IPS-18c (cell line): Measurements from ENCODE around the gene LEF1.

ENCODE experiments used
- H3K4me3 ChIP-seq: 2 replicates; pipeline ENCODE4 v1.7.0; 2013; ENCODE audit warnings: low read depth, mild to moderate bottlenecking, low read length, moderate library complexity; ENCODE audit not compliant: insufficient read depth
- H3K9me3 ChIP-seq: one replicate; pipeline ENCODE4 v1.6.1; 2013; ENCODE audit warnings: mild to moderate bottlenecking, low read length, moderate library complexity; ENCODE audit not compliant: control insufficient read depth, insufficient read depth

Gene LEF1

DNA sequence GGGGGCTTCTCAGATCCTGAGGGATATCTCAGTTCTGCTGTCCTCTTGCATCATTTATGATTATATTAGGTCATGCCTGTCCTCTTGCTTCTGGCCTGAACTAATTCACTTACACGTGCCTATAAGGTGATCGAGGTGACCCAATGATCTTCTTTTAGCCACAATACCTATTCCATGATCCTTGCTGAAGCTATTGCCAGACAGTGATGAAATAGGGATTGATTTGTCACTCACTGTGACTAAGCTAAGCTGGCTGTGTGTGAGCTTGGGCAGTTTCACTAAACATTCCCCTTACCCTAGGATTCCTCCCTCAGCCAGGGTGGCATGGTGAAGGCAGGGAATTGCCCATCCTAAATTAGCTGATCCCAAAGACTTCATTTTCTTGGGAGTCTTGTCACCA lies 160.0 kb downstream of the LEF1 start:
- H3K9me3 ChIP-seq = no peaks in the 10 kb centered on the region
- no peak overlapping the region for H3K4me3 ChIP-seq

GRCh38 chr4:108007984-108008383 lies 160.7 kb downstream of the LEF1 start:
- Histone ChIP-seq H3K4me3 (no peak overlapping the region), H3K9me3 (no peaks in the 10 kb centered on the region)

- no peak overlapping the region for H3K4me3 ChIP-seq
Observed at GRCh38 chr4:108006361-108006760, 162.4 kb downstream of the LEF1 start.

DNA sequence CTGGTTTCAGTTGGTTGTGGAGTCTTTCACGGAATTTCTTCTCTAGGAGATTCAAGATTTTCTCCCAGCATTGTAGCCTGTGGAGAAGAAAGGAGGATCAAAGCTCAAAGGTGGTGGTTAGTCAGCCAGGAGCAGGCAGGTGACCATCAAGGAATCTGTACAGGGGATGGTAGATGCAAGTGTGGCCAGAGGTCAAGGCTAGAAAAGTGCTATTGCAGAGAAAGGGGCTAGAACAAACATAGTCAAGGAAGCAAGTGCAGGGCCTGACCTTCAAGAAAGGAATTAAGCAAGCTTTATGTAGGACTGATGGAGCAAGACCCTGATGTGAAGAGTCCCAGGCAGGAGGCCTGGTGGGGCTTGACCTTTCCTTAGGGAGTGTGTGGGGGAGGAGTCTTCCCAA lies 162.9 kb downstream of the LEF1 start:
- H3K4me3 ChIP-seq = no peak overlapping the region
- H3K9me3 ChIP-seq = no peaks in the 10 kb centered on the region

More at GRCh38 chr4:108006361-108006760, 162.4 kb downstream of the LEF1 start:
- H3K9me3 ChIP-seq = no peaks in the 10 kb centered on the region

- no peak overlapping the region for H3K4me3 ChIP-seq
- H3K9me3 ChIP-seq = no peaks in the 10 kb centered on the region
Observed at GRCh38 chr4:108004646-108005045, 164.1 kb downstream of the LEF1 start.

DNA sequence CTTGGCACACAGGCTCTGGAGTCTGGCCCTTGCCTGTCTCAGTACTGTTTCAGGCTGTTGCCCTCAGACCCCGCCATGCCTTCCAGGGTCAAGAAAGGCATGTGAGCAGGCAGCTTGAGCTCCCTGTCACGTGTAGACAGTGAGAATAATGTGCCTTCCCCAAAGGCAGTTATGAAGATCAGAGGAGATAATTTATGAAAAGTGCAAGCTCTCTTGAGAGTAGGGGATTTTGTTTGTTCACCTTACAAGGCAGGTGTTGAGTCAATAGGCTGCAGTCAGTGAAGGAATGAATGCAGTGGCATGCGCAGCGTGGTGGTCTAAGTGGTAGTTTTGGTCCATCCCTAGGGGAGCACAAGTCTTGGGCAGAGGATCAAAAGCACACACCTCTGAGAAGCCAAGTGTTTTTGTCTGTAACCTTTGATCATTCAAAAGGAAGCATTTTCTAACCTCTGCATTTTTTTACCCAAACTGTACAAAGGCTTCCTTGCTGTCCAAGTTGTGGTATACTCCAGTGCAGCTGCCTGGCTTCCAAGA lies 164.7 kb downstream of the LEF1 start:
- no peaks in the 10 kb centered on the region for H3K9me3 ChIP-seq

GRCh38 chr4:108001540-108002135 lies 167.1 kb downstream of the LEF1 start:
- no peaks in the 10 kb centered on the region for H3K9me3 ChIP-seq
- H3K4me3 ChIP-seq = no peak overlapping the region

More for the DNA sequence above, 164.7 kb downstream of the LEF1 start:
- no peak overlapping the region for H3K4me3 ChIP-seq

DNA sequence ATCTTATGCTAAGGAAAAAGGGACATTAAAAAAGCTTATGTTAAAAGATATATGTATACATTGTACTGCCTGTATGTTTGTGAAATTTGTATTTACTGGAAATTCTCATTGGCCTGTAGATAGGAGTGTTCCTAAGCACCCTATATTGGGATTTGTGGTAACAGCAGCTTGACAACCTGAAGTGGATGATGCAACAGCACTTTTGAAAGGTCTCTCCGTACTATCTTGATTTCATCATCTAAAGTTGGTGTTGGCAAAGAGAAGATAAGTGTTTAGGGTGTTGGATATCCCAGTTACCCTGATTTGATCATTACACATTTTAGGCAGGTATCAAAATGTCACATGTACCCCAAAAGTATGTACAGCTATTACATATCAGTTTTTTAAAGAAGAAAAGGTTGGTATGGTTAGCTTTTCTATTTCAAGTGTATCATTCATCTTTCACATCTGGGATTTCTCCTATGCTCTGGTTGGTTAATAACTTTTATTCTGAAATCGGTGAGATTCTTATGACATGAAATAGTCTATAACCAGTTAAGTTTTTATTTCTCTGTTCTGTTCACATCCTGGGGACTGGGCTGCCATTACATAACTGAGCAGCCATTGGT lies 168.7 kb downstream of the LEF1 start:
- Histone ChIP-seq H3K4me3 (no peak overlapping the region), H3K9me3 (no peaks in the 10 kb centered on the region)

DNA sequence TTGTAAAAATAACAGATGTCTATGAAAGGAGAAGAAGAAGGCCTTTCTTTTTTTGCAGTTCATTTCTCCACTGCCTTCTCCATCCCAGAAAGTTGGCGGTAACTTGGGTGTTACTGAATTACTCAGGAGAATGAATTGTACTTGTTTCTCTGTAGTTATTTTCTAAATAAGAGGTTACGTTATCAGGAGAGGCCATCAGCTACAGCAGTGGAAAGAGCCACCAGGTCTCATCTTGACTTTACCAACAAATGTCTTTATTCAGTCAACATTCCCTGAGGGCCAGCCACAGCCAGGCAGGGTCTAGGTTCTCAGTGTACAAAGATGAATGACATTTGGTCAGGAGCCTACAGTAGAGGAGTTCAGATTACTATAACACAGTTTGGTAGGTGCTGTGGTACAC lies 170.9 kb downstream of the LEF1 start:
- Histone ChIP-seq H3K9me3 (no peaks in the 10 kb centered on the region), H3K4me3 (no peak overlapping the region)
